WTC11 (cell line): ENCODE data around the gene SINHCAF. TPM values are rescaled to one million over a fixed set of nuclear protein-coding genes. Genes with fewer than 3 reads are reported as not detected.

ENCODE experiments used
- ATAC-seq: fragments of 200-7000 bp; cut with Tn5 transposase; 2 replicates; pipeline ENCODE4 v1.10.0; 2021; ENCODE audit warnings: mild to moderate bottlenecking, moderate library complexity
- CTCF ChIA-PET: fragments of 300-600 bp; sonication (Branson Sonifier 250); formaldehyde crosslinking; loops from one replicate; lab custom pipeline; 2021; ENCODE audit warnings: antibody characterized with exemption; lab: Charles Lee
- POLR2A ChIA-PET: fragments of 350-600 bp; sonication (Branson Sonifier 250); formaldehyde crosslinking; loops from one replicate; lab custom pipeline; 2021; ENCODE audit warnings: antibody characterized with exemption; lab: Charles Lee
- DNase-seq: peaks from one replicate; pipeline ENCODE4 v3.0.0; 2021; ENCODE audit warnings: low spot score
- H3K27ac Mint-ChIP-seq: 2 replicates; pipeline ENCODE4 v1.8.0; 2021; ENCODE audit warnings: mixed read lengths
- H3K27me3 Mint-ChIP-seq: 2 replicates; pipeline ENCODE4 v1.8.0; 2021; ENCODE audit warnings: low read depth, mild to moderate bottlenecking, moderate library complexity, mixed read lengths
- H3K36me3 Mint-ChIP-seq: 2 replicates; pipeline ENCODE4 v1.8.0; 2021; ENCODE audit warnings: mixed read lengths
- H3K4me1 Mint-ChIP-seq: 2 replicates; pipeline ENCODE4 v1.8.0; 2022; ENCODE audit warnings: mixed read lengths
- H3K4me3 Mint-ChIP-seq: 2 replicates; pipeline ENCODE4 v1.8.0; 2021; ENCODE audit warnings: mild to moderate bottlenecking, moderate library complexity, mixed read lengths
- H3K9me3 Mint-ChIP-seq: 2 replicates; pipeline ENCODE4 v1.8.0; 2021; ENCODE audit warnings: mixed read lengths
- ATF6 ChIP-seq: sonication (generic); formaldehyde crosslinking; IDR thresholded peaks from 2 replicates; pipeline ENCODE4 v1.8.1; 2023; ENCODE audit warnings: mild to moderate bottlenecking, missing genetic modification reagents
- CREM ChIP-seq: sonication (generic); formaldehyde crosslinking; IDR thresholded peaks from 2 replicates; pipeline ENCODE4 v1.8.1; 2022; ENCODE audit warnings: mild to moderate bottlenecking, missing genetic modification reagents, moderate library complexity
- E2F1 ChIP-seq: sonication (generic); formaldehyde crosslinking; IDR thresholded peaks from 2 replicates; pipeline ENCODE4 v1.8.0; 2022; ENCODE audit warnings: mild to moderate bottlenecking, missing genetic modification reagents
- EMX1 ChIP-seq: fragments of 250-450 bp; sonication (Bioruptor Pico); IDR thresholded peaks from 2 replicates; pipeline ENCODE4 v1.8.0; 2021; ENCODE audit warnings: mild to moderate bottlenecking
- FOXP1 ChIP-seq: sonication (generic); formaldehyde crosslinking; IDR thresholded peaks from 2 replicates; pipeline ENCODE4 v1.8.0; 2022; ENCODE audit warnings: missing genetic modification reagents, mild to moderate bottlenecking, moderate library complexity, borderline replicate concordance
- MXD4 ChIP-seq: fragments of 250-450 bp; sonication (Bioruptor Pico); IDR thresholded peaks from 2 replicates; pipeline ENCODE4 v1.8.0; 2021; ENCODE audit warnings: mild to moderate bottlenecking, moderate library complexity, borderline replicate concordance
- NFYB ChIP-seq: sonication (generic); formaldehyde crosslinking; conservative IDR thresholded peaks from 2 replicates; pipeline ENCODE4 v1.8.0; 2022; ENCODE audit warnings: low read depth, missing genetic modification reagents
- NR2C2 ChIP-seq: sonication (generic); formaldehyde crosslinking; IDR thresholded peaks from 2 replicates; pipeline ENCODE4 v1.8.0; 2022; ENCODE audit warnings: mild to moderate bottlenecking, missing genetic modification reagents
- OVOL2 ChIP-seq: fragments of 250-450 bp; sonication (Bioruptor Pico); IDR thresholded peaks from 2 replicates; pipeline ENCODE4 v1.9.0; 2021; ENCODE audit warnings: mild to moderate bottlenecking, borderline replicate concordance
- PREB ChIP-seq: sonication (generic); formaldehyde crosslinking; IDR thresholded peaks from 2 replicates; pipeline ENCODE4 v1.8.1; 2022; ENCODE audit warnings: mild to moderate bottlenecking, missing genetic modification reagents, moderate library complexity, borderline replicate concordance
- STAT6 ChIP-seq: sonication (generic); formaldehyde crosslinking; conservative IDR thresholded peaks from 2 replicates; pipeline ENCODE4 v1.8.1; 2023; ENCODE audit warnings: mild to moderate bottlenecking, low read depth, missing genetic modification reagents, moderate library complexity
- ZMAT4 ChIP-seq: fragments of 250-450 bp; sonication (Bioruptor Pico); IDR thresholded peaks from 2 replicates; pipeline ENCODE4 v1.9.0; 2021; ENCODE audit warnings: mild to moderate bottlenecking
- ZNF138 ChIP-seq: sonication (generic); formaldehyde crosslinking; conservative IDR thresholded peaks from 2 replicates; pipeline ENCODE4 v1.8.1; 2022; ENCODE audit warnings: mild to moderate bottlenecking, moderate library complexity, missing genetic modification reagents
- ZNF263 ChIP-seq: sonication (generic); formaldehyde crosslinking; IDR thresholded peaks from 2 replicates; pipeline ENCODE4 v1.8.1; 2022; ENCODE audit warnings: low read depth, mild to moderate bottlenecking, moderate library complexity, missing genetic modification reagents
- ZNF671 ChIP-seq: fragments of 250-450 bp; sonication (Bioruptor Pico); IDR thresholded peaks from 2 replicates; pipeline ENCODE4 v1.8.0; 2021; ENCODE audit warnings: mild to moderate bottlenecking
- ZSCAN18 ChIP-seq: fragments of 250-450 bp; sonication (Bioruptor Pico); IDR thresholded peaks from 2 replicates; pipeline ENCODE4 v2.1.2; 2022; ENCODE audit warnings: mild to moderate bottlenecking, moderate library complexity
- total RNA-seq: library from RNA; stranded (reverse); gene quantifications from 3 replicates; pipeline ENCODE4 v1.2.3, GENCODE V29; 2021
- TF ChIP-seq, protein P1 (sequence below): sonication (generic); formaldehyde crosslinking; IDR thresholded peaks from 2 replicates; pipeline ENCODE4 v1.8.0; 2022; ENCODE audit warnings: mild to moderate bottlenecking, missing genetic modification reagents
- TF ChIP-seq, protein P2 (sequence below): sonication (generic); formaldehyde crosslinking; IDR thresholded peaks from 2 replicates; pipeline ENCODE4 v1.8.1; 2022; ENCODE audit warnings: low read depth, mild to moderate bottlenecking, moderate library complexity, missing genetic modification reagents, borderline replicate concordance
- TF ChIP-seq, protein P3 (sequence below): sonication (generic); formaldehyde crosslinking; IDR thresholded peaks from 2 replicates; pipeline ENCODE4 v1.8.0; 2022; ENCODE audit warnings: missing genetic modification reagents

Gene SINHCAF
- total RNA-seq, 1 experiment from 2014 or later, result 407 TPM

GRCh38 chr12:31322801-31323207 lies 3.1 kb downstream of the SINHCAF start:
- H3K27me3 Mint-ChIP-seq, result no peaks in the 10 kb centered on the region
- no peak for TF ChIP-seq ZNF138 (CRISPR knock-in tag)
- TF ChIP-seq, protein P1, sequence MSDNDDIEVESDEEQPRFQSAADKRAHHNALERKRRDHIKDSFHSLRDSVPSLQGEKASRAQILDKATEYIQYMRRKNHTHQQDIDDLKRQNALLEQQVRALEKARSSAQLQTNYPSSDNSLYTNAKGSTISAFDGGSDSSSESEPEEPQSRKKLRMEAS (CRISPR knock-in tag), result no peak
- no peak for TF ChIP-seq STAT6 (CRISPR knock-in tag)
- TF ChIP-seq CREM (CRISPR knock-in tag), result no peak
- TF ChIP-seq OVOL2 (CRISPR knock-in tag), result no peak
- TF ChIP-seq NR2C2 (CRISPR knock-in tag), result no peak
- no peak for TF ChIP-seq ZNF671 (CRISPR knock-in tag)
- no peak for TF ChIP-seq EMX1 (CRISPR knock-in tag)
- no peak for TF ChIP-seq ZMAT4
- TF ChIP-seq, all 79 proteins: peak for 0
- H3K4me1 Mint-ChIP-seq, result peaks cover 62% of the 10 kb centered on the region
- peaks cover 9% of the 10 kb centered on the region for H3K36me3 Mint-ChIP-seq
- H3K27ac Mint-ChIP-seq, result peak overlapping the region; percentile 95
- CTCF ChIA-PET, result interaction anchor here (1.1 kb wide), 1 partner anchor 51 kb away, joined by 3 read pairs; no protein-coding TSS in a partner anchor
- peak overlapping the region; percentile 99 for H3K4me3 Mint-ChIP-seq
- POLR2A ChIA-PET, result interaction anchor here (0.7 to 2.8 kb wide), 6 partner anchors 8 to 64 kb away, joined by 3 to 26 read pairs (median 8); no protein-coding TSS in a partner anchor
- H3K9me3 Mint-ChIP-seq, result no peaks in the 10 kb centered on the region
- no peak for ATAC-seq
- no peak for DNase-seq

DNA sequence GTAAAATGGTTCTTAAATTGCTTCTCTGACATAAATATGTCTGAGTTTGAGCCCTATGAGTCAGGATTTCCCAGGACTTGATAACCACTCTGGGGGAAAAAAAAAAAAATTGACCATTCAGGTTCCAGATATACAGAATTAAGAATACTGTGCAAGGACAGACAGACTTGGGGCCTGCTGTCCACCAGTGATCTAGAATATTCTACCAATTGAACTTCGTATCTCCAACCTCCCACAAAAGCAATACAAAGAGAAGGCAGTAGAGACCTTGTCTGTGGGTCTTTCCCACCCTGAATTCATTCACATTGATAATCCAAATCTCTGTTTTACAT lies 4.1 kb downstream of the SINHCAF start:
- ATAC-seq (no peak), DNase-seq (no peak)
- POLR2A ChIA-PET, result interaction anchor here (0.6 to 2.8 kb wide), 3 partner anchors 32 to 65 kb away, joined by 3 to 26 read pairs (median 24); no protein-coding TSS in a partner anchor
- H3K9me3 Mint-ChIP-seq, result no peaks in the 10 kb centered on the region
- peaks cover 9% of the 10 kb centered on the region for H3K36me3 Mint-ChIP-seq
- H3K27ac Mint-ChIP-seq, result peak overlapping the region; percentile 94
- CTCF ChIA-PET, result no interaction called here
- peak overlapping the region; percentile 99 for H3K4me3 Mint-ChIP-seq
- H3K4me1 Mint-ChIP-seq, result peaks cover 65% of the 10 kb centered on the region
- no peaks in the 10 kb centered on the region for H3K27me3 Mint-ChIP-seq
- TF ChIP-seq PREB (CRISPR knock-in tag) (no peak), NFYB (CRISPR knock-in tag) (no peak), ATF6 (no peak), FOXP1 (CRISPR knock-in tag) (no peak), MXD4 (CRISPR knock-in tag) (no peak), E2F1 (CRISPR knock-in tag) (no peak), ZNF263 (CRISPR knock-in tag) (no peak), ZSCAN18 (no peak)
- TF ChIP-seq, protein P2, sequence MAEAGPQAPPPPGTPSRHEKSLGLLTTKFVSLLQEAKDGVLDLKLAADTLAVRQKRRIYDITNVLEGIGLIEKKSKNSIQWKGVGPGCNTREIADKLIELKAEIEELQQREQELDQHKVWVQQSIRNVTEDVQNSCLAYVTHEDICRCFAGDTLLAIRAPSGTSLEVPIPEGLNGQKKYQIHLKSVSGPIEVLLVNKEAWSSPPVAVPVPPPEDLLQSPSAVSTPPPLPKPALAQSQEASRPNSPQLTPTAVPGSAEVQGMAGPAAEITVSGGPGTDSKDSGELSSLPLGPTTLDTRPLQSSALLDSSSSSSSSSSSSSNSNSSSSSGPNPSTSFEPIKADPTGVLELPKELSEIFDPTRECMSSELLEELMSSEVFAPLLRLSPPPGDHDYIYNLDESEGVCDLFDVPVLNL (CRISPR knock-in tag), result no peak
- TF ChIP-seq, protein P3, sequence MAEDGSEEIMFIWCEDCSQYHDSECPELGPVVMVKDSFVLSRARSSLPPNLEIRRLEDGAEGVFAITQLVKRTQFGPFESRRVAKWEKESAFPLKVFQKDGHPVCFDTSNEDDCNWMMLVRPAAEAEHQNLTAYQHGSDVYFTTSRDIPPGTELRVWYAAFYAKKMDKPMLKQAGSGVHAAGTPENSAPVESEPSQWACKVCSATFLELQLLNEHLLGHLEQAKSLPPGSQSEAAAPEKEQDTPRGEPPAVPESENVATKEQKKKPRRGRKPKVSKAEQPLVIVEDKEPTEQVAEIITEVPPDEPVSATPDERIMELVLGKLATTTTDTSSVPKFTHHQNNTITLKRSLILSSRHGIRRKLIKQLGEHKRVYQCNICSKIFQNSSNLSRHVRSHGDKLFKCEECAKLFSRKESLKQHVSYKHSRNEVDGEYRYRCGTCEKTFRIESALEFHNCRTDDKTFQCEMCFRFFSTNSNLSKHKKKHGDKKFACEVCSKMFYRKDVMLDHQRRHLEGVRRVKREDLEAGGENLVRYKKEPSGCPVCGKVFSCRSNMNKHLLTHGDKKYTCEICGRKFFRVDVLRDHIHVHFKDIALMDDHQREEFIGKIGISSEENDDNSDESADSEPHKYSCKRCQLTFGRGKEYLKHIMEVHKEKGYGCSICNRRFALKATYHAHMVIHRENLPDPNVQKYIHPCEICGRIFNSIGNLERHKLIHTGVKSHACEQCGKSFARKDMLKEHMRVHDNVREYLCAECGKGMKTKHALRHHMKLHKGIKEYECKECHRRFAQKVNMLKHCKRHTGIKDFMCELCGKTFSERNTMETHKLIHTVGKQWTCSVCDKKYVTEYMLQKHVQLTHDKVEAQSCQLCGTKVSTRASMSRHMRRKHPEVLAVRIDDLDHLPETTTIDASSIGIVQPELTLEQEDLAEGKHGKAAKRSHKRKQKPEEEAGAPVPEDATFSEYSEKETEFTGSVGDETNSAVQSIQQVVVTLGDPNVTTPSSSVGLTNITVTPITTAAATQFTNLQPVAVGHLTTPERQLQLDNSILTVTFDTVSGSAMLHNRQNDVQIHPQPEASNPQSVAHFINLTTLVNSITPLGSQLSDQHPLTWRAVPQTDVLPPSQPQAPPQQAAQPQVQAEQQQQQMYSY (CRISPR knock-in tag), result no peak
